ENCODE data around the gene WDFY3. TPM values are rescaled to one million over a fixed set of nuclear protein-coding genes. Genes with fewer than 3 reads are reported as not detected.
A peak's percentile ranks its signal among the peaks of the same experiment; 100 is the strongest.

The WDFY3 gene
- total and polyA plus RNA-seq, 2 experiments from 2014 or later = 8.0 to 89.0 TPM

DNA sequence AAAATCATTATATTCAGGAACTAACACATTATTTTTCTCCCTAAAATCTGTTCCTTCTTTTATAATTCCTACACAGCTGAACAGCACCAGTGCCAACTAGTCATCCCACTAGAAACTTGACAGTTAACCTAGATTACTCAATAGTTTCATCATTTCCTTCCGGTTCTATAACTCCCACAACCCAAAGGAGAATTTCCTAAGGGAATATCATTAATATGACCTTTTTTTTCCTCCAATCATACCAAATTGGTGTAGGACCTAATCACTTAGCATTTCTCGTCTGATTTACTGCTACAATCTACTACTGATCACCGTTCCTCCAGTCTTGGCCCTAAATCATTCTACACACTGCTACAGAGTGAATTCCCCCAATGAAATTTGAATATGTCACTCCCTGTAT, 45.9 kb downstream of the WDFY3 start:
- no peak overlapping the region for H2AFZ ChIP-seq
- H3F3A ChIP-seq (replicated peaks; ENCODE audit: low read depth) = no peaks in the 10 kb centered on the region
- no peak for DNase-seq (ENCODE audit: low spot score)
- peaks cover 54% of the 10 kb centered on the region for H3K4me1 Mint-ChIP-seq
- H3K36me3 ChIP-seq (ENCODE audit: insufficient read depth) = no peaks in the 10 kb centered on the region
- H3K4me3 Mint-ChIP-seq = no peak overlapping the region
- H3K4me3 ChIP-seq = no peak overlapping the region
- no peak for ATAC-seq
- H3K79me2 ChIP-seq (replicated peaks; ENCODE audit: insufficient read depth) = peaks cover 70% of the 10 kb centered on the region
- no peak for TF ChIP-seq POLR2AphosphoS5 (IDR thresholded peaks at IDR 0.05; ENCODE audit: low read depth)
- TF ChIP-seq ETS1 (IDR thresholded peaks at IDR 0.05) = no peak
- no peak for TF ChIP-seq NANOG (IDR thresholded peaks at IDR 0.05; ENCODE audit: borderline replicate concordance)
- TF ChIP-seq, protein P1, sequence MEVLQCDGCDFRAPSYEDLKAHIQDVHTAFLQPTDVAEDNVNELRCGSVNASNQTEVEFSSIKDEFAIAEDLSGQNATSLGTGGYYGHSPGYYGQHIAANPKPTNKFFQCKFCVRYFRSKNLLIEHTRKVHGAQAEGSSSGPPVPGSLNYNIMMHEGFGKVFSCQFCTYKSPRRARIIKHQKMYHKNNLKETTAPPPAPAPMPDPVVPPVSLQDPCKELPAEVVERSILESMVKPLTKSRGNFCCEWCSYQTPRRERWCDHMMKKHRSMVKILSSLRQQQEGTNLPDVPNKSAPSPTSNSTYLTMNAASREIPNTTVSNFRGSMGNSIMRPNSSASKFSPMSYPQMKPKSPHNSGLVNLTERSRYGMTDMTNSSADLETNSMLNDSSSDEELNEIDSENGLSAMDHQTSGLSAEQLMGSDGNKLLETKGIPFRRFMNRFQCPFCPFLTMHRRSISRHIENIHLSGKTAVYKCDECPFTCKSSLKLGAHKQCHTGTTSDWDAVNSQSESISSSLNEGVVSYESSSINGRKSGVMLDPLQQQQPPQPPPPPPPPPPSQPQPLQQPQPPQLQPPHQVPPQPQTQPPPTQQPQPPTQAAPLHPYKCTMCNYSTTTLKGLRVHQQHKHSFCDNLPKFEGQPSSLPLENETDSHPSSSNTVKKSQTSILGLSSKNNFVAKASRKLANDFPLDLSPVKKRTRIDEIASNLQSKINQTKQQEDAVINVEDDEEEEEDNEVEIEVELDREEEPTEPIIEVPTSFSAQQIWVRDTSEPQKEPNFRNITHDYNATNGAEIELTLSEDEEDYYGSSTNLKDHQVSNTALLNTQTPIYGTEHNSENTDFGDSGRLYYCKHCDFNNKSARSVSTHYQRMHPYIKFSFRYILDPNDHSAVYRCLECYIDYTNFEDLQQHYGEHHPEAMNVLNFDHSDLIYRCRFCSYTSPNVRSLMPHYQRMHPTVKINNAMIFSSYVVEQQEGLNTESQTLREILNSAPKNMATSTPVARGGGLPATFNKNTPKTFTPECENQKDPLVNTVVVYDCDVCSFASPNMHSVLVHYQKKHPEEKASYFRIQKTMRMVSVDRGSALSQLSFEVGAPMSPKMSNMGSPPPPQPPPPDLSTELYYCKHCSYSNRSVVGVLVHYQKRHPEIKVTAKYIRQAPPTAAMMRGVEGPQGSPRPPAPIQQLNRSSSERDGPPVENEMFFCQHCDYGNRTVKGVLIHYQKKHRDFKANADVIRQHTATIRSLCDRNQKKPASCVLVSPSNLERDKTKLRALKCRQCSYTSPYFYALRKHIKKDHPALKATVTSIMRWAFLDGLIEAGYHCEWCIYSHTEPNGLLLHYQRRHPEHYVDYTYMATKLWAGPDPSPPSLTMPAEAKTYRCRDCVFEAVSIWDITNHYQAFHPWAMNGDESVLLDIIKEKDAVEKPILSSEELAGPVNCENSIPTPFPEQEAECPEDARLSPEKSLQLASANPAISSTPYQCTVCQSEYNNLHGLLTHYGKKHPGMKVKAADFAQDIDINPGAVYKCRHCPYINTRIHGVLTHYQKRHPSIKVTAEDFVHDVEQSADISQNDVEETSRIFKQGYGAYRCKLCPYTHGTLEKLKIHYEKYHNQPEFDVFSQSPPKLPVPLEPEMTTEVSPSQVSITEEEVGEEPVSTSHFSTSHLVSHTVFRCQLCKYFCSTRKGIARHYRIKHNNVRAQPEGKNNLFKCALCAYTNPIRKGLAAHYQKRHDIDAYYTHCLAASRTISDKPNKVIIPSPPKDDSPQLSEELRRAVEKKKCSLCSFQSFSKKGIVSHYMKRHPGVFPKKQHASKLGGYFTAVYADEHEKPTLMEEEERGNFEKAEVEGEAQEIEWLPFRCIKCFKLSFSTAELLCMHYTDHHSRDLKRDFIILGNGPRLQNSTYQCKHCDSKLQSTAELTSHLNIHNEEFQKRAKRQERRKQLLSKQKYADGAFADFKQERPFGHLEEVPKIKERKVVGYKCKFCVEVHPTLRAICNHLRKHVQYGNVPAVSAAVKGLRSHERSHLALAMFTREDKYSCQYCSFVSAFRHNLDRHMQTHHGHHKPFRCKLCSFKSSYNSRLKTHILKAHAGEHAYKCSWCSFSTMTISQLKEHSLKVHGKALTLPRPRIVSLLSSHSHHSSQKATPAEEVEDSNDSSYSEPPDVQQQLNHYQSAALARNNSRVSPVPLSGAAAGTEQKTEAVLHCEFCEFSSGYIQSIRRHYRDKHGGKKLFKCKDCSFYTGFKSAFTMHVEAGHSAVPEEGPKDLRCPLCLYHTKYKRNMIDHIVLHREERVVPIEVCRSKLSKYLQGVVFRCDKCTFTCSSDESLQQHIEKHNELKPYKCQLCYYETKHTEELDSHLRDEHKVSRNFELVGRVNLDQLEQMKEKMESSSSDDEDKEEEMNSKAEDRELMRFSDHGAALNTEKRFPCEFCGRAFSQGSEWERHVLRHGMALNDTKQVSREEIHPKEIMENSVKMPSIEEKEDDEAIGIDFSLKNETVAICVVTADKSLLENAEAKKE (CRISPR knock-in tag; IDR thresholded peaks at IDR 0.05) = no peak
- TF ChIP-seq ZNF114 (CRISPR knock-in tag; IDR thresholded peaks at IDR 0.05) = no peak
- no peak for TF ChIP-seq ZNF331 (CRISPR knock-in tag; IDR thresholded peaks at IDR 0.05; ENCODE audit: low read depth)
- TF ChIP-seq, protein P2, sequence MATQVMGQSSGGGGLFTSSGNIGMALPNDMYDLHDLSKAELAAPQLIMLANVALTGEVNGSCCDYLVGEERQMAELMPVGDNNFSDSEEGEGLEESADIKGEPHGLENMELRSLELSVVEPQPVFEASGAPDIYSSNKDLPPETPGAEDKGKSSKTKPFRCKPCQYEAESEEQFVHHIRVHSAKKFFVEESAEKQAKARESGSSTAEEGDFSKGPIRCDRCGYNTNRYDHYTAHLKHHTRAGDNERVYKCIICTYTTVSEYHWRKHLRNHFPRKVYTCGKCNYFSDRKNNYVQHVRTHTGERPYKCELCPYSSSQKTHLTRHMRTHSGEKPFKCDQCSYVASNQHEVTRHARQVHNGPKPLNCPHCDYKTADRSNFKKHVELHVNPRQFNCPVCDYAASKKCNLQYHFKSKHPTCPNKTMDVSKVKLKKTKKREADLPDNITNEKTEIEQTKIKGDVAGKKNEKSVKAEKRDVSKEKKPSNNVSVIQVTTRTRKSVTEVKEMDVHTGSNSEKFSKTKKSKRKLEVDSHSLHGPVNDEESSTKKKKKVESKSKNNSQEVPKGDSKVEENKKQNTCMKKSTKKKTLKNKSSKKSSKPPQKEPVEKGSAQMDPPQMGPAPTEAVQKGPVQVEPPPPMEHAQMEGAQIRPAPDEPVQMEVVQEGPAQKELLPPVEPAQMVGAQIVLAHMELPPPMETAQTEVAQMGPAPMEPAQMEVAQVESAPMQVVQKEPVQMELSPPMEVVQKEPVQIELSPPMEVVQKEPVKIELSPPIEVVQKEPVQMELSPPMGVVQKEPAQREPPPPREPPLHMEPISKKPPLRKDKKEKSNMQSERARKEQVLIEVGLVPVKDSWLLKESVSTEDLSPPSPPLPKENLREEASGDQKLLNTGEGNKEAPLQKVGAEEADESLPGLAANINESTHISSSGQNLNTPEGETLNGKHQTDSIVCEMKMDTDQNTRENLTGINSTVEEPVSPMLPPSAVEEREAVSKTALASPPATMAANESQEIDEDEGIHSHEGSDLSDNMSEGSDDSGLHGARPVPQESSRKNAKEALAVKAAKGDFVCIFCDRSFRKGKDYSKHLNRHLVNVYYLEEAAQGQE (IDR thresholded peaks at IDR 0.05; ENCODE audit: unreplicated experiment) = no peak
- no peak for TF ChIP-seq JUNB (IDR thresholded peaks at IDR 0.05; ENCODE audit: unreplicated experiment)
- TF ChIP-seq EZH2phosphoT487 (IDR thresholded peaks at IDR 0.05; ENCODE audit: unreplicated experiment) = no peak
- H3K27me3 Mint-ChIP-seq (ENCODE audit: insufficient read depth, low read depth, poor library complexity) = no peaks in the 10 kb centered on the region
- H3K9me2 ChIP-seq (ENCODE audit: insufficient read depth) = no peaks in the 10 kb centered on the region
- no peaks in the 10 kb centered on the region for H3K9me3 Mint-ChIP-seq
- peaks cover 11% of the 10 kb centered on the region for H3K36me3 Mint-ChIP-seq (ENCODE audit: low read depth)
- H3K4me2 ChIP-seq = no peak overlapping the region
- H3K4me1 ChIP-seq (ENCODE audit: insufficient read depth) = peaks cover 48% of the 10 kb centered on the region
- no peak overlapping the region for H3K27ac ChIP-seq (ENCODE audit: low read depth)
- peak overlapping the region; percentile 6; the same call in 1 of the 2 replicates for H3K27ac Mint-ChIP-seq
- no peaks in the 10 kb centered on the region for H4K20me1 ChIP-seq (replicated peaks; ENCODE audit: insufficient read depth)
- H3K27me3 ChIP-seq (ENCODE audit: insufficient read depth) = no peaks in the 10 kb centered on the region
